HG02884 (cell line): Measurements from ENCODE around the gene LOC128125822.

ENCODE experiments used
- ATAC-seq: cut with Tn5 transposase; IDR thresholded peaks from one replicate; pipeline ENCODE4 v1.9.1; 2021; ENCODE audit warnings: mild to moderate bottlenecking, moderate library complexity; ENCODE audit not compliant: unreplicated experiment

Gene LOC128125822

GRCh38 chr6:63554782-63555181, 17.5 kb upstream of the LOC128125822 start:
- ATAC-seq = no peak

- no peak for ATAC-seq
Observed at GRCh38 chr6:63556369-63556768, 15.9 kb upstream of the LOC128125822 start.

GRCh38 chr6:63558278-63558677, 14.0 kb upstream of the LOC128125822 start:
- ATAC-seq = peak; percentile 67

- no peak for ATAC-seq
Observed at GRCh38 chr6:63560801-63561287, 11.4 kb upstream of the LOC128125822 start.

GRCh38 chr6:63561288-63561687, 11.0 kb upstream of the LOC128125822 start:
- no peak for ATAC-seq

GRCh38 chr6:63563235-63563634, 9.0 kb upstream of the LOC128125822 start:
- ATAC-seq = no peak

GRCh38 chr6:63565058-63565726, 7.1 kb upstream of the LOC128125822 start:
- no peak for ATAC-seq

GRCh38 chr6:63565727-63566596, 6.3 kb upstream of the LOC128125822 start:
- ATAC-seq = no peak

GRCh38 chr6:63567966-63568365, 4.3 kb upstream of the LOC128125822 start:
- no peak for ATAC-seq

GRCh38 chr6:63571361-63572043, 778 bp upstream of the LOC128125822 start:
- ATAC-seq = no peak

- no peak for ATAC-seq
Observed at GRCh38 chr6:63572747-63573075, 431 bp downstream of the LOC128125822 start.

- peak; percentile 38 for ATAC-seq
Observed at GRCh38 chr6:63573076-63573898, 1.0 kb downstream of the LOC128125822 start.

GRCh38 chr6:63573899-63574553, 1.7 kb downstream of the LOC128125822 start:
- ATAC-seq = peak; percentile 16

GRCh38 chr6:63574554-63574900, 2.2 kb downstream of the LOC128125822 start:
- no peak for ATAC-seq

- ATAC-seq = no peak
Observed at GRCh38 chr6:63576147-63576772, 4.0 kb downstream of the LOC128125822 start.

GRCh38 chr6:63576985-63577712, 4.9 kb downstream of the LOC128125822 start:
- ATAC-seq = no peak

- ATAC-seq = no peak
Observed at GRCh38 chr6:63578757-63579156, 6.5 kb downstream of the LOC128125822 start.

- no peak for ATAC-seq
Observed at GRCh38 chr6:63579937-63580703, 7.8 kb downstream of the LOC128125822 start.

- no peak for ATAC-seq
Observed at GRCh38 chr6:63580704-63580961, 8.4 kb downstream of the LOC128125822 start.
